IMR-90 (cell line): ENCODE data around the gene NCAPG2. TPM values are rescaled to one million over a fixed set of nuclear protein-coding genes. Genes with fewer than 3 reads are reported as not detected.

Experiments
- ATAC-seq: fragments of 200-7000 bp; cut with Tn5 transposase; 2 replicates; pipeline ENCODE4 v1.9.1; 2020; ENCODE audit warnings: low read depth, mild to moderate bottlenecking, moderate library complexity
- BruUV-seq: library from RNA; stranded (reverse); fragments of 400-500 nt; replicated peaks from 2 replicates; lab custom pipeline; 2021; lab: Mats Ljungman, UMichigan
- CTCF ChIA-PET: fragments of 300-600 bp; formaldehyde crosslinking; extraction: SDS; loops from one replicate; lab custom pipeline; 2021; ENCODE audit warnings: antibody characterized with exemption; lab: Yijun Ruan, JAX
- POLR2A ChIA-PET: fragments of 300-600 bp; sonication (Branson Sonifier 250); formaldehyde crosslinking; loops from one replicate; lab custom pipeline; 2022; ENCODE audit warnings: antibody characterized with exemption; ENCODE audit not compliant: unreplicated experiment; lab: Charles Lee
- DNase-seq: peaks from one replicate; pipeline ENCODE4 v3.0.0; 2013
- H2AFZ ChIP-seq: replicated peaks from 2 replicates; pipeline ENCODE3; 2013; ENCODE audit warnings: low read length, mild to moderate bottlenecking; ENCODE audit not compliant: poor library complexity
- H2AK5ac ChIP-seq: 2 replicates; pipeline ENCODE4 v1.6.1; 2013; ENCODE audit warnings: low read depth, low read length, inconsistent platforms
- H2AK9ac ChIP-seq: replicated peaks from 2 replicates; pipeline ENCODE3; 2013; ENCODE audit warnings: mild to moderate bottlenecking, low read depth, low read length, moderate library complexity; ENCODE audit not compliant: poor library complexity
- H2BK120ac ChIP-seq: 2 replicates; pipeline ENCODE4 v1.6.1; 2013; ENCODE audit warnings: low read depth, low read length, inconsistent platforms
- H2BK15ac ChIP-seq: 3 replicates; pipeline ENCODE4 v1.6.1; 2013; ENCODE audit warnings: low read depth, low read length, inconsistent platforms
- H2BK20ac ChIP-seq: 2 replicates; pipeline ENCODE4 v1.6.1; 2013; ENCODE audit warnings: low read depth, mild to moderate bottlenecking, inconsistent platforms, low read length, moderate library complexity
- H2BK5ac ChIP-seq: 2 replicates; pipeline ENCODE4 v1.6.1; 2013; ENCODE audit warnings: mild to moderate bottlenecking, low read depth, low read length, inconsistent platforms; ENCODE audit not compliant: poor library complexity, severe bottlenecking
- H3K14ac ChIP-seq: replicated peaks from 2 replicates; pipeline ENCODE4 v1.6.1; 2013; ENCODE audit warnings: low read depth, low read length, inconsistent platforms
- H3K18ac ChIP-seq: 2 replicates; pipeline ENCODE4 v1.6.1; 2013; ENCODE audit warnings: low read depth, low read length, control low read depth
- H3K23ac ChIP-seq: 2 replicates; pipeline ENCODE4 v1.6.1; 2013; ENCODE audit warnings: low read depth, low read length, inconsistent platforms
- H3K27ac ChIP-seq: 2 replicates; pipeline ENCODE4 v1.5.1; 2013; ENCODE audit warnings: mild to moderate bottlenecking, control low read depth, low read length; ENCODE audit not compliant: insufficient read depth
- H3K27me3 ChIP-seq: 2 replicates; pipeline ENCODE4 v1.6.1; 2013; ENCODE audit warnings: low read length; ENCODE audit not compliant: control insufficient read depth, insufficient read depth
- H3K36me3 ChIP-seq: 2 replicates; pipeline ENCODE4 v1.6.1; 2013; ENCODE audit warnings: low read length, mixed read lengths; ENCODE audit not compliant: control insufficient read depth, insufficient read depth
- H3K4ac ChIP-seq: 2 replicates; pipeline ENCODE4 v1.6.1; 2013; ENCODE audit warnings: low read depth, low read length, inconsistent platforms
- H3K4me1 ChIP-seq: 2 replicates; pipeline ENCODE4 v1.6.1; 2013; ENCODE audit warnings: low read length, mixed read lengths; ENCODE audit not compliant: control insufficient read depth, insufficient read depth
- H3K4me2 ChIP-seq: 2 replicates; pipeline ENCODE4 v1.6.1; 2013; ENCODE audit warnings: low read depth, mild to moderate bottlenecking, control low read depth, low read length, moderate library complexity
- H3K4me3 ChIP-seq: 2 replicates; pipeline ENCODE4 v1.5.1; 2013; ENCODE audit warnings: low read depth, mild to moderate bottlenecking, control low read depth, low read length, moderate library complexity; ENCODE audit not compliant: insufficient read depth
- H3K56ac ChIP-seq: 2 replicates; pipeline ENCODE4 v1.6.1; 2013; ENCODE audit warnings: low read length, inconsistent platforms; ENCODE audit not compliant: insufficient read depth; ENCODE audit errors: extremely low read depth
- H3K79me1 ChIP-seq, 2 experiments: 2 replicates each; pipeline ENCODE4 v1.6.1; 2013; ENCODE audit warnings: low read length in 2 of 2, inconsistent platforms in 1 of 2, low read depth in 1 of 2
- H3K9ac ChIP-seq: 2 replicates; pipeline ENCODE4 v1.6.1; 2013; ENCODE audit warnings: low read depth, low read length, control low read depth
- H3K9me1 ChIP-seq: 2 replicates; pipeline ENCODE4 v1.6.1; 2013; ENCODE audit warnings: low read length, inconsistent platforms; ENCODE audit not compliant: insufficient read depth
- H3K9me3 ChIP-seq: 2 replicates; pipeline ENCODE4 v1.6.1; 2013; ENCODE audit warnings: low read length; ENCODE audit not compliant: control insufficient read depth, insufficient read depth
- H4K20me1 ChIP-seq: 2 replicates; pipeline ENCODE4 v1.6.1; 2013; ENCODE audit warnings: low read length, inconsistent platforms; ENCODE audit not compliant: insufficient read depth
- H4K5ac ChIP-seq: 2 replicates; pipeline ENCODE4 v1.6.1; 2013; ENCODE audit warnings: mild to moderate bottlenecking, low read depth, low read length, control low read depth
- H4K8ac ChIP-seq, 2 experiments: 2 replicates each; pipeline ENCODE4 v1.6.1; 2013; ENCODE audit warnings: low read depth in 2 of 2, low read length in 2 of 2, control low read depth in 1 of 2, inconsistent platforms in 1 of 2
- H4K91ac ChIP-seq: 2 replicates; pipeline ENCODE4 v1.6.1; 2013; ENCODE audit warnings: low read depth, low read length, inconsistent platforms; ENCODE audit not compliant: insufficient read depth
- BHLHE40 ChIP-seq: fragments of 150-350 bp; IDR thresholded peaks from 2 replicates; pipeline ENCODE4 v1.6.1; 2016; ENCODE audit warnings: mild to moderate bottlenecking, low read depth, low read length
- CEBPB ChIP-seq: IDR thresholded peaks from 2 replicates; pipeline ENCODE4 v1.6.1; 2012; ENCODE audit warnings: low read depth, low read length, improper control_type of control experiment
- CHD1 ChIP-seq: IDR thresholded peaks from 2 replicates; pipeline ENCODE4 v1.6.1; 2012; ENCODE audit warnings: low read depth, low read length, improper control_type of control experiment
- CTCF ChIP-seq: conservative IDR thresholded peaks from 2 replicates; pipeline ENCODE4 v1.5.1; 2012; ENCODE audit warnings: mild to moderate bottlenecking, low read depth, low read length, improper control_type of control experiment
- ELK1 ChIP-seq: fragments of 150-350 bp; IDR thresholded peaks from 2 replicates; pipeline ENCODE4 v1.6.1; 2016; ENCODE audit warnings: low read depth, mild to moderate bottlenecking, low read length, moderate library complexity, borderline replicate concordance
- FOS ChIP-seq: fragments of 150-350 bp; IDR thresholded peaks from 2 replicates; pipeline ENCODE4 v1.6.1; 2016; ENCODE audit warnings: low read depth, low read length
- MAFK ChIP-seq: IDR thresholded peaks from 2 replicates; pipeline ENCODE4 v1.6.1; 2012; ENCODE audit warnings: low read depth, low read length, improper control_type of control experiment
- MAZ ChIP-seq: IDR thresholded peaks from 2 replicates; pipeline ENCODE4 v1.6.1; 2012; ENCODE audit warnings: low read depth, mild to moderate bottlenecking, low read length, improper control_type of control experiment, moderate library complexity, borderline replicate concordance
- MXI1 ChIP-seq: IDR thresholded peaks from 2 replicates; pipeline ENCODE4 v1.6.1; 2012; ENCODE audit warnings: low read depth, mild to moderate bottlenecking, low read length, moderate library complexity, borderline replicate concordance
- NFE2L2 ChIP-seq: fragments of 150-350 bp; IDR thresholded peaks from 2 replicates; pipeline ENCODE4 v1.6.1; 2016; ENCODE audit warnings: low read depth, mild to moderate bottlenecking, low read length
- POLR2A ChIP-seq: IDR thresholded peaks from 2 replicates; pipeline ENCODE4 v1.6.1; 2012; ENCODE audit warnings: mild to moderate bottlenecking, low read depth, low read length
- RAD21 ChIP-seq: IDR thresholded peaks from 2 replicates; pipeline ENCODE4 v1.6.1; 2012; ENCODE audit warnings: low read length, improper control_type of control experiment
- RCOR1 ChIP-seq: IDR thresholded peaks from 2 replicates; pipeline ENCODE4 v1.6.1; 2012; ENCODE audit warnings: mild to moderate bottlenecking, low read length, improper control_type of control experiment; ENCODE audit not compliant: insufficient replicate concordance
- RFX5 ChIP-seq: IDR thresholded peaks from 2 replicates; pipeline ENCODE4 v1.8.0; 2012; ENCODE audit warnings: low read depth, mild to moderate bottlenecking, low read length, moderate library complexity
- SMC3 ChIP-seq: fragments of 150-350 bp; IDR thresholded peaks from 2 replicates; pipeline ENCODE4 v1.6.1; 2016; ENCODE audit warnings: low read depth, mild to moderate bottlenecking, antibody characterized with exemption, low read length, moderate library complexity
- USF2 ChIP-seq: fragments of 150-350 bp; IDR thresholded peaks from 2 replicates; pipeline ENCODE4 v1.6.1; 2017; ENCODE audit warnings: mild to moderate bottlenecking, antibody characterized with exemption, low read length, low read depth
- WGBS, 2 experiments: methylation state at CpG; one replicate each; pipeline versions ENCODE4 v1.1.5 to v1.1.7; 2013; ENCODE audit warnings: missing lambda C conversion rate in 2 of 2; ENCODE audit not compliant: insufficient read length in 1 of 2; ENCODE audit errors: extremely low coverage in 2 of 2; 5-methylcytosine and 5-hydroxymethylcytosine counted together
- dilution Hi-C: fragments of 300-500 bp; cut with HindIII; formaldehyde crosslinking; loops from one replicate; pipeline ENCODE4 v1.14.3; 2018; ENCODE audit warnings: low sequenced_read_pairs; ENCODE audit not compliant: unreplicated experiment
- in situ Hi-C: fragments of 300-500 bp; cut with MboI; formaldehyde crosslinking; loops from 3 replicates; pipeline ENCODE4 v1.14.3; 2019; ENCODE audit warnings: low sequenced_read_pairs, inconsistent platforms, mixed read lengths
- intact Hi-C: fragments of 100-400 bp; cut with micrococcal nuclease; formaldehyde crosslinking; loops from 2 replicates; pipeline ENCODE4 v1.10.0; 2022
- polyA plus RNA-seq, 3 experiments: library from polyadenylated mRNA; depleted of rRNA; stranded (reverse); fragments of >200 nt; gene quantifications; 2 replicates each; pipeline ENCODE4 v1.2.3, GENCODE V29; 2012; ENCODE audit warnings: low replicate concordance in 1 of 3
- total RNA-seq: library from RNA; depleted of rRNA; stranded (reverse); fragments of >200 nt; gene quantifications from 2 replicates; pipeline ENCODE4 v1.2.3, GENCODE V29; 2012

Gene NCAPG2
- total and polyA plus RNA-seq, 2 of the 4 experiments (the other 2 are of a cell fraction), result 25.6 to 25.8 TPM

GRCh38 chr7:158750702-158751101, 46.1 kb upstream of the NCAPG2 start:
- no peak overlapping the region for H3K27ac ChIP-seq
- CTCF ChIA-PET, result interaction anchor here (1.6 kb wide), 1 partner anchor 10 kb away, joined by 4 read pairs; no protein-coding TSS in a partner anchor
- POLR2A ChIA-PET, result no interaction called here

More at GRCh38 chr7:158750702-158751101, 46.1 kb upstream of the NCAPG2 start:
- Histone ChIP-seq H3K36me3 (peaks cover 39% of the 10 kb centered on the region), H3K27me3 (no peaks in the 10 kb centered on the region), H2BK5ac (no peak overlapping the region), H4K5ac (no peak overlapping the region), H4K8ac (no peak overlapping the region), H3K4me1 (no peaks in the 10 kb centered on the region), H3K23ac (no peak overlapping the region), H2AK5ac (no peak overlapping the region), H3K4me2 (no peak overlapping the region), H2BK15ac (no peak overlapping the region), H3K14ac (no peak overlapping the region), H2BK120ac (no peak overlapping the region), H4K91ac (no peak overlapping the region), H4K20me1 (no peaks in the 10 kb centered on the region; the same call in 1 of the 2 replicates), H3K9ac (no peak overlapping the region), H2BK20ac (no peak overlapping the region), H2AK9ac (no peak overlapping the region), H3K4me3 (no peak overlapping the region), H3K9me1 (no peaks in the 10 kb centered on the region), H3K79me1 (peaks cover 3% of the 10 kb centered on the region in 2 experiments; a peak in 1 of 4 replicates), H3K4ac (no peak overlapping the region), H3K56ac (no peak overlapping the region), H3K18ac (no peak overlapping the region), H3K9me3 (no peaks in the 10 kb centered on the region), H2AFZ (no peak overlapping the region)
- in situ Hi-C loops (no loop called here), dilution Hi-C loops (no loop called here), intact Hi-C loops (no loop called here)
- WGBS, 2 experiments, result no CpG with 5 or more reads among the region's 3 CpGs
- no peak for DNase-seq
- TF ChIP-seq POLR2A (no peak), RAD21 (no peak), SMC3 (no peak), RFX5 (no peak), CHD1 (no peak), CTCF (no peak), MAFK (no peak), RCOR1 (no peak), USF2 (no peak), MAZ (no peak), ELK1 (no peak), CEBPB (no peak), MXI1 (no peak), FOS (no peak), NFE2L2 (no peak), BHLHE40 (no peak)
- BruUV-seq, result no TSS peak
- no peak for ATAC-seq
